Activated T-cell treated with anti-CD3 and anti-CD28 coated beads, Interleukin-2, amount 50 U/mL, for 1 hour (primary cell): ENCODE measurements around the gene RABGAP1.

Experiments
- DNase-seq: peaks from one replicate; pipeline ENCODE4 v3.0.0-alpha.2; 2020

The RABGAP1 gene

DNA sequence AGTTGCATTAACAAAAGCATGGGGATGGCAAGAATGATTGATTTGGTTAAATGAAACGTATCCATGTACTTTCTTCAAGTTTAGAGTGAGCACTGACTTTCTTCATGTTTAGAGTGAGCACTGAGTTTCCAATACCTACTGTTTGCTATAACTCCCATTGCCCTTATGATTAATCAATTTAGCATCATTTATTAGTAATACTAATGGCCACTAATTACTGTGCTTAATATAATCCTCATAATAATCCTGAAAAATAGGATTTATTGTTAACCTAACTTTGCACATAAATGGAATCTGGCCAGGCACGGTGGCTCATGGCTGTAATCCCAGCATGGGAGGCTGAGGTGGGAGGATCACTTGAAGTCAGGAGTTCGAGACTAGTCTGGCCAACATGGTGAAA is 70.6 kb downstream of the RABGAP1 start:
- no peak for DNase-seq

GRCh38 chr9:123011878-123012528 is 71.2 kb downstream of the RABGAP1 start:
- no peak for DNase-seq

DNA sequence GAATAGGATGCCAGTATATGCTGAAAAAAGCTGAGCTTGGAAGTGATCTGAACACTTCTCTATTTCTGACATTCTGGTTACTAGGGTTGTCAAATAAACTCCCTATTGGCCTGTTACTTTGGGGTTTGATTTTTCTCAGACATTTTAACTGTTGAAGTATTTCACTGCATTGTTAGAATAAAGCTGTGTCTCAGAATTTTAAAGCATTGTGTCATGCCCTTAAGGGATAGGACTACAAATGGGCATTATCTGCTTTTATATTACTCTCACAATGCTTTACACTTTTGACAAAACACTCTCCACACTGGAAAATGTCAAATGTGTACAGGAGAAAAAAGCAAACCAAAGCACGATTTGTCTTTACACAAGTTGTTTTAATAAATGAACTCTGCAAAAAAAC is 75.8 kb downstream of the RABGAP1 start:
- no peak for DNase-seq

DNA sequence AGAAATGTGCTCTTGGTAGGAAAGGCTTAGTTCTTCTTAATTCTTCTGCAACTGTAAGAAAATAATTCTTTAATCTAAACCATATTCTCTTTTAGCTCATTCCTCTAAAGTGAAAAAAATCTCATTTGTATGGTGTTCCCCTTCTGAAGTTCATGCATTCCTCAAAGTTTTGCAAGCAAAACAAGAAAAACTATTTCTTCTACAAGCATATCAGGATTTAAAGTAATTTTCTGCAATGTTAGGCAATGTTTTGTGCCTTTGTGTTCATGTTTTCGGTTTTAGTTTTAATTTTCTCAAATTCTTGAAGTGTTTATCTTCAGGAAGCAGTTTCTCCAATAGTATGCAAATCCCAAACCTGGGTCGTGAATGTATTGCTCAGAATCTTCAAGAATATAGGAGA is 80.0 kb downstream of the RABGAP1 start:
- DNase-seq: no peak

DNA sequence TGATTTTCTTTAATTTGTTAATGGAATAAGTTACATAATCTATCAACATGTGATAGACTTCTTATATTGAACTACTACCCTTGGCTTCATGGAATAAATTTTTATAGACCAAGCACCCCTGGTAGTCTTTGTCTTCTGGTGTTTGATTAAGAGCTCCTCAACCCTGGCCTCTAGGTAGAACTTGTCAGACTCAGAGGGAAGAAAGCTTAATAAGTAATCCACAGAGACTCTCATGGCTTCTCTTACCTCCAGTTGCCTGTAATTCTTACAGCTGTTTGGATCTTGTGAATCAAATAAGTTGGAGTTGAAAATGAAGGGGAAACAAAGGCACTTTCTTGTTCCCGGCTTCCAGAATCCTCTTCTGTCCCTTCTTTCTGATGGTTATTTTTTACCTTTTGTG is 85.6 kb downstream of the RABGAP1 start:
- DNase-seq: no peak

GRCh38 chr9:123027517-123027916 is 86.7 kb downstream of the RABGAP1 start:
- DNase-seq: no peak

DNA sequence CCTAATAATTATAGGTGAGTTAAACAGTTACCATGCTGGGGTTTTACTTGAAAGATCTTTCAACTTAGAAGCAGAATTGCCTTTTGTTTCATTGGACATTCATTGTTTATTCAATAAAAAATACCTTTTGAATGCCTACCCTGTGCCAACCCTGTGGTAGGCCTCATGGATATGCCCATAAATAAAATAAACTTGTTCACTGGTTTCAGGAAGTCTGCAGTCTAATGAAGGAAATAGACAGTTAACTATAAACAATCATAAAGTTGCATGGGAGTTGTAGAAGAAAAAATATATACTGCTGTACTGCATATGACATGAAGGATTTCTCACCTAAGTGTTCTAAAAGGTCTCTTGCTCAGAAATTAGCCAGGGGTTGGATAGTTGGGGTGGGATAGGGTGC is 87.3 kb downstream of the RABGAP1 start:
- no peak for DNase-seq

- DNase-seq: no peak
These were observed 88.2 kb downstream of the RABGAP1 start for GRCh38 chr9:123028973-123029372.

DNA sequence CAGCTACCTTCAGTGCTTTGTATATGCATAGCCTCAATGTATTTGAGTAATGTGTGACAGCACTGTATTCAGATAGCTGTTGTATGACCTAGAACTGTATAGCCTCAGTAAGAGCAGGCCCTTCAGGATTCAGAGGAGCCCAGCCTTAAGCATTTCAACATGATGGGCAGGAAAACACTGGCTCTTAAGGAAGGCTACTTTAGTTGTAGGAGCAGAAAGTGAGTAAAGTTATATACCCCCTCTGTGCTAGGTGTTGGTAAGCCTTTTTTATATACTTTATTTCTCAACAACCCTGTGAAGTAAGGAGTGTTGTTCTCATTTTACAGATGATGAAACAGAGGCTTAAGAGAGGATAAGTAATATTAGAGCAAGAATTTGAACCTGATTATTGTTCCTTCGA is 91.1 kb downstream of the RABGAP1 start:
- no peak for DNase-seq

- no peak for DNase-seq
These were observed 92.5 kb downstream of the RABGAP1 start, which contains the start of gene GPR21 for GRCh38 chr9:123033352-123033751. Gene GPR21, plus strand, starts transcription at chr9:123033667. Its CDS starts 900 bp downstream, at chr9:123034567.

DNA sequence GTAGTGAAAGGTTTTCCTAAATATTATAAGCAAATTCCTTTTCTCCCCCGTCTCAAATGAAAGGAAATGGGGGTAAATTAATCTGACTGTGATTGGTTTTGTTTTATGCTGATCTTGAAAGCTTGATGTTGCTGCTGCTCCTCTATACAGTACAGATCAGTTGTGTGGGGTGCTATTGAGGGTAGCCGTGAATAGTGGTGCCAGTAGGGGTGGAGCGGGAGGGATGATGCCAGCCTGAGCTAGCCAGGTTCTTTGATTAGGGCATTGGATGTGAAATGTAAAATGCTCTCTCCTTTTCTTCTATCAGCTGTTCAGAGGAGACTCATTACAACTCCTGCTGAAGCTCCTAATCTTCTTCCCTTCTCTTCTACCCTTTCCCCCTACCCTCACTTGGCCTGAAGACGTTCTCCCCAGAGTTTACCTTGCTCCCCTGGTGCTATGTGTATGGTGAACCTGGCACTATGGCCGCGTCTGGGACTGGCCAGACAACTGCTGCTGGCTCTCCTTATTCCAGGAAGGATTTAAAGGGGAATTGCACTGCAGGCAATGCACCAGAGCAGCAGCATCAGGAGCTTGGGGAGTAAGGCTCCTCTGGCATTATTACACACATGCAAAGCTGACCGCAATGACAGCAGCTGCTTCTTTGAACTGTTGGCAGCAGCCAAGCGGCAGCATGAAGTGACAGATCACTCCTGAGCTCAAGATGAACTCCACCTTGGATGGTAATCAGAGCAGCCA is 93.2 kb downstream of the RABGAP1 start:
- DNase-seq: no peak

DNA sequence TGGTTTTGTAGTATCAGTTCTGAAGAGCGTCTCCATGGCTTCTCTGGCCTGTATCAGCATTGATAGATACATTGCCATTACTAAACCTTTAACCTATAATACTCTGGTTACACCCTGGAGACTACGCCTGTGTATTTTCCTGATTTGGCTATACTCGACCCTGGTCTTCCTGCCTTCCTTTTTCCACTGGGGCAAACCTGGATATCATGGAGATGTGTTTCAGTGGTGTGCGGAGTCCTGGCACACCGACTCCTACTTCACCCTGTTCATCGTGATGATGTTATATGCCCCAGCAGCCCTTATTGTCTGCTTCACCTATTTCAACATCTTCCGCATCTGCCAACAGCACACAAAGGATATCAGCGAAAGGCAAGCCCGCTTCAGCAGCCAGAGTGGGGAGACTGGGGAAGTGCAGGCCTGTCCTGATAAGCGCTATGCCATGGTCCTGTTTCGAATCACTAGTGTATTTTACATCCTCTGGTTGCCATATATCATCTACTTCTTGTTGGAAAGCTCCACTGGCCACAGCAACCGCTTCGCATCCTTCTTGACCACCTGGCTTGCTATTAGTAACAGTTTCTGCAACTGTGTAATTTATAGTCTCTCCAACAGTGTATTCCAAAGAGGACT is 94.2 kb downstream of the RABGAP1 start:
- DNase-seq: no peak

GRCh38 chr9:123035791-123036190 is 95.0 kb downstream of the RABGAP1 start:
- no peak for DNase-seq

GRCh38 chr9:123036893-123037545 is 96.2 kb downstream of the RABGAP1 start:
- DNase-seq: no peak

- no peak for DNase-seq
These were observed 98.9 kb downstream of the RABGAP1 start for GRCh38 chr9:123039617-123040219.

GRCh38 chr9:123040801-123041200 is 100.0 kb downstream of the RABGAP1 start:
- DNase-seq: no peak

- DNase-seq: no peak
These were observed 100.7 kb downstream of the RABGAP1 start for GRCh38 chr9:123041489-123041888.

GRCh38 chr9:123043081-123043939 is 102.5 kb downstream of the RABGAP1 start:
- DNase-seq: no peak

- DNase-seq: no peak
These were observed 103.8 kb downstream of the RABGAP1 start for GRCh38 chr9:123044586-123044985.

DNA sequence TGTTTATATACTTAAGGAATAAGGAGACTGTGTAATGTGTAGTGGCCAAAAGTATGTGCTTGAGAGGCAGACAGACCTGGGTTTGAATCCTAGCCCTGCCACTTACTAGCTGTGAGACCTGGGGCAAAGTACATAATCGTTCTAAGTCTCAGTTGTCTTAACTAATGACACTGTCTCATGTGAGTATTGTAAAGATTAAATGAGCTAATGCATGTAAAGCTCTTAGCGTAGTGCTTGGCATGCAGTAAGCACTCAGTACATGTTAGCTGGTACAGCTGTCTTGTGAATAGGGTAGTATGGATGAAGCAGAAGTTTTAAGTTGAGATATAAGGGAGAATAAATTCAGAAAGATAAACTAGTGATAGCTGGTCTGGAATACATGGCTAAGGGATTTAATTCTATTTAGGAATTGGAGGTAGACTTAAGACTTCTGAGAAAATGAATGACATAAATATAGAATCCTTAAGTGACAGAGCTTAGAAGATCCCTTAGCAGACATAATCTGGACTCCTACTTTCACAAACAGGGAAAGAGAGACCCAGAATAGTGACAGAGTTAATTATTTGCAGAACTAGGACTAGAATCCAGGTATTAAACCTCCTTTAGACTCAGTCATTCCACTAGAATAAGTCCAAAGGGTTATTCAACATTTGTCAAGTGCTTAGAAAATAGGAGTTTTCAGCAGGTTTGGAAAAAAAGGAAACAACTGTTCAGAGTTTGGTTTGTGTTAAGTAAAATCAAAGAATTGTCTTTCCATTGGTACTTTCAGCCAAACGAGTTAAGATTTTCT is 105.8 kb downstream of the RABGAP1 start:
- no peak for DNase-seq

DNA sequence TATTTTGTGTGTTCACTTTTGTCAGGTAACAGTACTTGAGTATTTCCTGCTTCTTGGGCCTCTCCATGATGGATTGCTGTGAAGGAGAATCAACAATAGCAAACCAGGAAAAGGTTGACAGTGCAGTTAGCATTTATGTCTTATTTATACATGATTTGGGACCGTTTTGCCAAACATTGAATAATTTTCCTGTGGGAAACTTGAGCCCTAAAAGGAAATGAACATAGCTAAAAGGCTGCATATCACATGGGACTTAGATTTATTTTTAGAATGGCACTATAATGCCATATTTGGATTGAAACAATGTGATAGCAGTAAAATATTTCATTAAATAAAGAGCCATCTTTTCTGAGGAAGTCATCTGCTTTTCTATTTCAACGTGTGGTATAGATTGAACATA is 107.9 kb downstream of the RABGAP1 start:
- DNase-seq: no peak
